Measurements from ENCODE around the gene ACLY. TPM values are rescaled to one million over a fixed set of nuclear protein-coding genes. Genes with fewer than 3 reads are reported as not detected.

Gene ACLY
- total and polyA plus RNA-seq, 2 of the 13 experiments (the other 11 are each of a cell fraction or from before 2014, with no cell fraction given): 111 to 218 TPM

- TF ChIP-seq HIC2 (CRISPR knock-in tag; IDR thresholded peaks at IDR 0.05; ENCODE audit: low read depth) (peak; percentile 91), THAP11 (CRISPR knock-in tag; IDR thresholded peaks at IDR 0.05) (peak; percentile 82), ZNF761 (CRISPR knock-in tag; conservative IDR thresholded peaks at IDR 0.05) (no peak), FOXA3 (CRISPR knock-in tag; IDR thresholded peaks at IDR 0.05) (peak; percentile 80), ZNF260 (CRISPR knock-in tag; IDR thresholded peaks at IDR 0.05; ENCODE audit: borderline replicate concordance, low read depth) (no peak), ZNF644 (CRISPR knock-in tag; IDR thresholded peaks at IDR 0.05; ENCODE audit: low read depth) (peak; percentile 79), ZNF550 (CRISPR knock-in tag; IDR thresholded peaks at IDR 0.05; ENCODE audit: borderline replicate concordance) (no peak), TBL1XR1 (IDR thresholded peaks at IDR 0.05; ENCODE audit: borderline replicate concordance, low read length, partially characterized antibody) (no peak), SAFB2 (CRISPR knock-in tag; IDR thresholded peaks at IDR 0.05; ENCODE audit: borderline replicate concordance, low read depth) (no peak; the same call in 1 of the 2 replicates), ZNF746 (CRISPR knock-in tag; IDR thresholded peaks at IDR 0.05) (no peak; the same call in 1 of the 2 replicates), TEAD3 (CRISPR knock-in tag; optimal IDR thresholded peaks at IDR 0.05; ENCODE audit: borderline replicate concordance) (peak; percentile 96), ZKSCAN1 (IDR thresholded peaks at IDR 0.05; ENCODE audit: low read length) (peak; percentile 96), KAT7 (CRISPR knock-in tag; IDR thresholded peaks at IDR 0.05; ENCODE audit: borderline replicate concordance) (peak; percentile 85; the same call in 1 of the 2 replicates), RCOR2 (CRISPR knock-in tag; IDR thresholded peaks at IDR 0.05) (peak; percentile 99), ZNF143 (CRISPR knock-in tag; IDR thresholded peaks at IDR 0.05) (peak; percentile 47; the same call in 1 of the 2 replicates), SMC3 (IDR thresholded peaks at IDR 0.05; ENCODE audit: low read length) (peak; percentile 37; the same call in 1 of the 2 replicates), ELF4 (CRISPR knock-in tag; IDR thresholded peaks at IDR 0.05; ENCODE audit: borderline replicate concordance) (no peak), FOXC1 (CRISPR knock-in tag; IDR thresholded peaks at IDR 0.05; ENCODE audit: borderline replicate concordance) (0 out of 2 replicates have a peak, but pooled peaks have one; percentile 69), ZNF773 (CRISPR knock-in tag; IDR thresholded peaks at IDR 0.05; ENCODE audit: borderline replicate concordance) (no peak), ZNF614 (CRISPR knock-in tag; IDR thresholded peaks at IDR 0.05; ENCODE audit: borderline replicate concordance) (peak; percentile 92), ZNF138 (CRISPR knock-in tag; IDR thresholded peaks at IDR 0.05; ENCODE audit: low read depth) (no peak)
- TF ChIP-seq, protein P1, sequence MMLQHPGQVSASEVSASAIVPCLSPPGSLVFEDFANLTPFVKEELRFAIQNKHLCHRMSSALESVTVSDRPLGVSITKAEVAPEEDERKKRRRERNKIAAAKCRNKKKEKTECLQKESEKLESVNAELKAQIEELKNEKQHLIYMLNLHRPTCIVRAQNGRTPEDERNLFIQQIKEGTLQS (CRISPR knock-in tag; IDR thresholded peaks at IDR 0.05): peak; percentile 40; the same call in 1 of the 2 replicates
- TF ChIP-seq, protein P2, sequence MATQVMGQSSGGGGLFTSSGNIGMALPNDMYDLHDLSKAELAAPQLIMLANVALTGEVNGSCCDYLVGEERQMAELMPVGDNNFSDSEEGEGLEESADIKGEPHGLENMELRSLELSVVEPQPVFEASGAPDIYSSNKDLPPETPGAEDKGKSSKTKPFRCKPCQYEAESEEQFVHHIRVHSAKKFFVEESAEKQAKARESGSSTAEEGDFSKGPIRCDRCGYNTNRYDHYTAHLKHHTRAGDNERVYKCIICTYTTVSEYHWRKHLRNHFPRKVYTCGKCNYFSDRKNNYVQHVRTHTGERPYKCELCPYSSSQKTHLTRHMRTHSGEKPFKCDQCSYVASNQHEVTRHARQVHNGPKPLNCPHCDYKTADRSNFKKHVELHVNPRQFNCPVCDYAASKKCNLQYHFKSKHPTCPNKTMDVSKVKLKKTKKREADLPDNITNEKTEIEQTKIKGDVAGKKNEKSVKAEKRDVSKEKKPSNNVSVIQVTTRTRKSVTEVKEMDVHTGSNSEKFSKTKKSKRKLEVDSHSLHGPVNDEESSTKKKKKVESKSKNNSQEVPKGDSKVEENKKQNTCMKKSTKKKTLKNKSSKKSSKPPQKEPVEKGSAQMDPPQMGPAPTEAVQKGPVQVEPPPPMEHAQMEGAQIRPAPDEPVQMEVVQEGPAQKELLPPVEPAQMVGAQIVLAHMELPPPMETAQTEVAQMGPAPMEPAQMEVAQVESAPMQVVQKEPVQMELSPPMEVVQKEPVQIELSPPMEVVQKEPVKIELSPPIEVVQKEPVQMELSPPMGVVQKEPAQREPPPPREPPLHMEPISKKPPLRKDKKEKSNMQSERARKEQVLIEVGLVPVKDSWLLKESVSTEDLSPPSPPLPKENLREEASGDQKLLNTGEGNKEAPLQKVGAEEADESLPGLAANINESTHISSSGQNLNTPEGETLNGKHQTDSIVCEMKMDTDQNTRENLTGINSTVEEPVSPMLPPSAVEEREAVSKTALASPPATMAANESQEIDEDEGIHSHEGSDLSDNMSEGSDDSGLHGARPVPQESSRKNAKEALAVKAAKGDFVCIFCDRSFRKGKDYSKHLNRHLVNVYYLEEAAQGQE (IDR thresholded peaks at IDR 0.05; ENCODE audit: borderline replicate concordance in 1 of 2, low read depth in 1 of 2, low read length in 2 of 2): no peak
These were observed 10.9 kb downstream of the ACLY start (continued) for GRCh38 chr17:41907633-41908539.

Measured in HepG2 (cell line).